A673 (cell line): ENCODE results near the gene IFFO2.

Experiments
- CTCF ChIP-seq: fragments of 300-800, 200-600 bp; sonication (generic); conservative IDR thresholded peaks from 2 replicates; pipeline ENCODE4 v1.5.1; 2017; ENCODE audit warnings: low read depth, mild to moderate bottlenecking, antibody characterized with exemption, low read length, moderate library complexity, mixed read lengths
- EZH2 ChIP-seq: fragments of 200-600 bp; sonication (generic); IDR thresholded peaks from 2 replicates; pipeline ENCODE4 v1.6.1; 2017; ENCODE audit warnings: borderline replicate concordance, low read depth, mild to moderate bottlenecking, mixed read lengths, antibody characterized with exemption, low read length; ENCODE audit not compliant: poor library complexity, severe bottlenecking

GRCh38 chr1:18874600-18874999 lies 81.9 kb downstream of the IFFO2 start:
- TF ChIP-seq CTCF (no peak), EZH2 (no peak)
